Tibial artery (tissue), 4 donors: ENCODE measurements around the gene HAND2.

ENCODE experiments used
- DNase-seq, 2 donors: peaks; one replicate each; pipeline ENCODE4 v3.0.0-alpha.2; 2019
- H3K27ac ChIP-seq, 2 donors: fragments of 200-600 bp; sonication (generic) in 1 of 2; 1 replicate in 1 of 2; 2 replicates in 1 of 2; pipeline ENCODE4 v1.5.1; 2018 to 2019; ENCODE audit warnings: mild to moderate bottlenecking in 1 of 2
- H3K27me3 ChIP-seq, 2 donors: fragments of 200-600 bp; sonication (generic) in 1 of 2; one replicate each; pipeline versions ENCODE4 v1.5.1 to v1.6.0; 2016 to 2019
- H3K36me3 ChIP-seq, 3 donors: fragments of 200-600 bp; sonication (generic) in 2 of 3; one replicate each; pipeline ENCODE4 v1.5.1; 2016 to 2019; ENCODE audit warnings: mild to moderate bottlenecking in 2 of 3
- H3K4me1 ChIP-seq, 4 donors: fragments of 200-600 bp; sonication (generic) in 2 of 4; 1 replicate in 3 of 4; 2 replicates in 1 of 4; pipeline ENCODE4 v1.5.1; 2016 to 2019
- H3K4me3 ChIP-seq, 2 donors: fragments of 200-600 bp; sonication (generic) in 1 of 2; 1 replicate in 1 of 2; 2 replicates in 1 of 2; pipeline ENCODE4 v1.5.1; 2018 to 2019; ENCODE audit warnings: mild to moderate bottlenecking in 2 of 2
- H3K9me3 ChIP-seq, 3 donors: fragments of 200-600 bp; sonication (generic) in 1 of 3; one replicate each; pipeline ENCODE4 v1.5.1; 2016 to 2019
- CTCF ChIP-seq, 2 experiments: fragments of 200-600 bp in 1 of 2; fragments of 450-650 bp in 1 of 2; IDR thresholded peaks; one replicate each; pipeline ENCODE4 v1.5.1; 2017 to 2019; ENCODE audit warnings: antibody characterized with exemption in 2 of 2, mild to moderate bottlenecking in 1 of 2, moderate library complexity in 1 of 2
- intact Hi-C: fragments of 100-400 bp; cut with DNase I; formaldehyde crosslinking; loops from one replicate; pipeline ENCODE4 v1.15.0; 2023; ENCODE audit warnings: low total_unique reads

Gene HAND2

GRCh38 chr4:173507471-173508385 is 22.3 kb downstream of the HAND2 start:
- intact Hi-C loops: loop anchor here (5.0 to 10.0 kb wide), 5 partner anchors 173 to 650 kb away; partner anchors contain the start of gene HMGB2
- peaks cover 0 to 8% (median 0%) of the 10 kb centered on the region in 3 donors for H3K36me3 ChIP-seq
- peaks cover 0 to 8% of the 10 kb centered on the region in 2 donors for H3K27me3 ChIP-seq
- TF ChIP-seq CTCF (IDR thresholded peaks at IDR 0.05): no peak
- H3K4me1 ChIP-seq: peaks cover 0 to 33% (median 15%) of the 10 kb centered on the region in 4 donors
- H3K27ac ChIP-seq: no peak overlapping the region
- no peak overlapping the region for H3K4me3 ChIP-seq
- peak in 1 of 2 donors; percentile 13 for DNase-seq
- no peaks in the 10 kb centered on the region for H3K9me3 ChIP-seq

- no peak for DNase-seq
- intact Hi-C loops: loop anchor here (5.0 to 10.0 kb wide), 5 partner anchors 172 to 651 kb away; partner anchors contain the start of gene HMGB2
These were observed 23.3 kb downstream of the HAND2 start for GRCh38 chr4:173506597-173507211.

GRCh38 chr4:173505924-173506518 is 24.0 kb downstream of the HAND2 start:
- peaks cover 0 to 33% (median 16%) of the 10 kb centered on the region in 4 donors for H3K4me1 ChIP-seq
- peaks cover 0 to 6% (median 0%) of the 10 kb centered on the region in 3 donors for H3K36me3 ChIP-seq
- peak overlapping the region in 1 of 2 donors; percentile 10 for H3K27ac ChIP-seq
- intact Hi-C loops: loop anchor here (5.0 to 10.0 kb wide), 5 partner anchors 171 to 651 kb away; partner anchors contain the start of gene HMGB2
- H3K27me3 ChIP-seq: peaks cover 0 to 26% of the 10 kb centered on the region in 2 donors
- no peaks in the 10 kb centered on the region for H3K9me3 ChIP-seq
- peak; percentile 74 to 83 for TF ChIP-seq CTCF (IDR thresholded peaks at IDR 0.05)
- H3K4me3 ChIP-seq: peak overlapping the region; percentile 13 to 25
- DNase-seq: peak; percentile 66 to 82

More at GRCh38 chr4:173506597-173507211, 23.3 kb downstream of the HAND2 start:
- H3K36me3 ChIP-seq: peaks cover 0 to 8% (median 0%) of the 10 kb centered on the region in 3 donors
- H3K27ac ChIP-seq: peak overlapping the region in 1 of 2 donors; percentile 10
- peak overlapping the region; percentile 13 to 25 for H3K4me3 ChIP-seq
- H3K4me1 ChIP-seq: peaks cover 0 to 33% (median 15%) of the 10 kb centered on the region in 4 donors
- H3K27me3 ChIP-seq: peaks cover 0 to 19% of the 10 kb centered on the region in 2 donors
- TF ChIP-seq CTCF (IDR thresholded peaks at IDR 0.05): no peak
- no peaks in the 10 kb centered on the region for H3K9me3 ChIP-seq

GRCh38 chr4:173504181-173504503 is 25.9 kb downstream of the HAND2 start:
- H3K27ac ChIP-seq: no peak overlapping the region
- no peaks in the 10 kb centered on the region for H3K36me3 ChIP-seq
- H3K4me3 ChIP-seq: no peak overlapping the region
- intact Hi-C loops: loop anchor here (5.0 to 10.0 kb wide), 5 partner anchors 33 to 621 kb away; partner anchors contain the start of gene HMGB2
- H3K27me3 ChIP-seq: peaks cover 0 to 41% of the 10 kb centered on the region in 2 donors
- peaks cover 0 to 21% (median 16%) of the 10 kb centered on the region in 4 donors for H3K4me1 ChIP-seq
- no peak for DNase-seq
- TF ChIP-seq CTCF (IDR thresholded peaks at IDR 0.05): no peak
- H3K9me3 ChIP-seq: no peaks in the 10 kb centered on the region
